Activated CD4-positive, alpha-beta T cell treated with anti-CD3 and anti-CD28 coated beads for 4 hours (primary cell): ENCODE data around the gene KCNK6.

Experiments used
- DNase-seq, 2 donors: peaks; one replicate each; pipeline ENCODE4 v3.0.0-alpha.2; 2020

Gene KCNK6

GRCh38 chr19:38298821-38299680, 20.6 kb upstream of the KCNK6 start:
- no peak for DNase-seq

- DNase-seq: no peak
Observed at GRCh38 chr19:38303517-38304351, 15.9 kb upstream of the KCNK6 start, which contains the start of gene C19orf33. Gene C19orf33, plus strand, starts transcription at chr19:38304251. Its CDS starts 11 bp downstream, at chr19:38304262.

- DNase-seq: no peak
Observed at GRCh38 chr19:38304352-38304865, 15.2 kb upstream of the KCNK6 start.

- DNase-seq: no peak
Observed at GRCh38 chr19:38304866-38305429, 14.7 kb upstream of the KCNK6 start.

- no peak for DNase-seq
Observed at GRCh38 chr19:38306236-38306635, 13.4 kb upstream of the KCNK6 start.

GRCh38 chr19:38307076-38307475, 12.6 kb upstream of the KCNK6 start:
- no peak for DNase-seq

GRCh38 chr19:38307597-38307996, 12.0 kb upstream of the KCNK6 start:
- DNase-seq: no peak

GRCh38 chr19:38308006-38308766, 11.5 kb upstream of the KCNK6 start:
- DNase-seq: no peak

- DNase-seq: no peak
Observed at GRCh38 chr19:38308926-38309614, 10.6 kb upstream of the KCNK6 start.

- DNase-seq: no peak
Observed at GRCh38 chr19:38309615-38310278, 9.9 kb upstream of the KCNK6 start.

- DNase-seq: no peak
Observed at GRCh38 chr19:38310279-38310670, 9.4 kb upstream of the KCNK6 start.

GRCh38 chr19:38310986-38311385, 8.7 kb upstream of the KCNK6 start:
- DNase-seq: no peak

GRCh38 chr19:38315657-38316476, 3.8 kb upstream of the KCNK6 start, which contains the start of gene YIF1B:
Gene YIF1B, minus strand, starts transcription at chr19:38315947. Its CDS starts 30 bp downstream, at chr19:38315917.
- DNase-seq: peak; percentile 92 to 94

GRCh38 chr19:38316477-38317067, 3.1 kb upstream of the KCNK6 start:
- DNase-seq: no peak

- DNase-seq: no peak
Observed at GRCh38 chr19:38317104-38317612, 2.5 kb upstream of the KCNK6 start.

GRCh38 chr19:38318660-38319059, 985 bp upstream of the KCNK6 start:
- no peak for DNase-seq

GRCh38 chr19:38320969-38321339, 1.3 kb downstream of the KCNK6 start:
- no peak for DNase-seq

GRCh38 chr19:38321646-38322196, 2.1 kb downstream of the KCNK6 start:
- no peak for DNase-seq

GRCh38 chr19:38323291-38323690, 3.6 kb downstream of the KCNK6 start:
- DNase-seq: no peak
